Kidney glomerular epithelial cell (primary cell): ENCODE results near the gene MIEF2.
"Not testable (repeated sequence)": the region's sequence is repeated elsewhere in the genome, so short reads cannot be mapped to it uniquely, and the experiment has no call there.

Experiments
- DNase-seq: peaks from one replicate; lab custom pipeline; 2025; lab: John Stamatoyannopoulos, UW

The MIEF2 gene

GRCh38 chr17:18291718-18292540 is 31.5 kb downstream of the MIEF2 start:
- no peak for DNase-seq

DNA sequence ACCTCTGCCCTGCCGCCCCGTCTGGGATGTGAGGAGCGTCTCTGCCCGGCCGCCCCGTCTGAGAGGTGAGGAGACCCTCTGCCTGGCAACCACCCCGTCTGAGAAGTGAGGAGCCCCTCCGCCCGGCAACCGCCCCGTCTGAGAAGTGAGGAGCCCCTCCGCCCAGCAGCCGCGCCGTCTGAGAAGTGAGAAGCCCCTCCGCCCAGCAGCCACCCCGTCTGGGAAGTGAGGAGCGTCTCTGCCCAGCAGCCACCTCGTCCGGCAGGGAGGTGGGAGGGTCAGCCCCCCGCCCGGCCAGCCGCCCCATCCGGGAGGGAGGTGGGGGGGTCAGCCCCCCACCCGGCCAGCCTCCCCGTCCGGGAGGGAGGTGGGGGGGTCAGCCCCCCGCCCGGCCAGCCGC is 37.6 kb downstream of the MIEF2 start:
- DNase-seq, result not testable (repeated sequence)

DNA sequence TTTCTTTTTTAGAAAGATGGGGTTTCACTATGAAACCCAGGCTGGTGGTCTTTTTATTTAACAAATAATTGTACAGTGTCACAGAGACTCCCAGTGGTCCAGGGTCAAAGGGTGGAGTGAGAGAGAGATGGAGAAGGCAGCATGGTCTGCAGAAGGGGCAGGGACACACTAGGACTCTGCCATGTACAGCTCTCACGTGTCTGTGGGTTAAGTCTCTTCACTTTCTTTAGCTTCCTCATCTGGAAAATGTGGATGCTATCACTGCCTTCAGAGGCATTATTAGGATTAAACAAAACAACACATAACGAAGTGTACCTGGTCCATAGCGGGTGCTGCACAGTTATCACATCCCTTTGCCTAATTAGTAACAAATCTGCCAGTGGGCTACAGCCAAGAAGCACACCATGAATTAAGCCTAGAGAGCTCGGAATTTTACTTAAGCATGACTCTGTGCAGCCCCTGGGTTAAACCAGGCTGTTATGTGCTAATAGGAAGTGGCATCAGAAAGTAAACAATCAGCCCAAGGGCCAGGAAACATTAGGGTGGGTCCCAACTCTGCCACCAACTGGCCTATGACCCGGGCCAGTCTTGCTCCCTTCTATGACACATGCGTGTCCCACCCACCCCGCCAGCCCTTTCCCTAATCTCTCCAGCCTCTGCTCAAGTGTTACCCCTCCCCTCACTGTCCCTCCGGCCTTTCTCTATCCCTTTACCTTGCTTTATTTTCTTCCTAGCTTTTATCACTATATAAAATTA is 40.4 kb downstream of the MIEF2 start:
- no peak for DNase-seq

DNA sequence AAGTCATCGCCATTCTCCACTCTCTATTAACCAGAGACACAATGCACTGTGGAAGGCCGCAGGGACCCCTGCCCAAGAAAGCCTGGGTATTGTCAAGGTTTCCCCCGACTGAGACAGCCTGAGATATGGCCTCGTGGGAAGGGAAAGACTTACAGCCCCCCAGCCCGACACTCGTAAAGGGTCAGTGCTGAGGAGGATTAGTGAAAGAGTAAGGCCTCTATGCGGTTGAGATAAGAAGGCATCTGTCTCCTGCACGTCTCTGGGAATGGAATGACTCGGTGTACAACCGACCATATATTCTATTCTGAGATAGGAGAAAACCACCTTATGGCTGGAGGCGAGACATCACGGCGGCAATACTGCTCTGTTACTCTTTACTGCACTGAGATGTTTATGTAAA is 42.7 kb downstream of the MIEF2 start:
- DNase-seq, result not testable (repeated sequence)

- DNase-seq, result no peak
Observed at GRCh38 chr17:18309202-18309601, 48.7 kb downstream of the MIEF2 start.

- peak; percentile 9 for DNase-seq
Observed at GRCh38 chr17:18314059-18314730, 53.7 kb downstream of the MIEF2 start.

DNA sequence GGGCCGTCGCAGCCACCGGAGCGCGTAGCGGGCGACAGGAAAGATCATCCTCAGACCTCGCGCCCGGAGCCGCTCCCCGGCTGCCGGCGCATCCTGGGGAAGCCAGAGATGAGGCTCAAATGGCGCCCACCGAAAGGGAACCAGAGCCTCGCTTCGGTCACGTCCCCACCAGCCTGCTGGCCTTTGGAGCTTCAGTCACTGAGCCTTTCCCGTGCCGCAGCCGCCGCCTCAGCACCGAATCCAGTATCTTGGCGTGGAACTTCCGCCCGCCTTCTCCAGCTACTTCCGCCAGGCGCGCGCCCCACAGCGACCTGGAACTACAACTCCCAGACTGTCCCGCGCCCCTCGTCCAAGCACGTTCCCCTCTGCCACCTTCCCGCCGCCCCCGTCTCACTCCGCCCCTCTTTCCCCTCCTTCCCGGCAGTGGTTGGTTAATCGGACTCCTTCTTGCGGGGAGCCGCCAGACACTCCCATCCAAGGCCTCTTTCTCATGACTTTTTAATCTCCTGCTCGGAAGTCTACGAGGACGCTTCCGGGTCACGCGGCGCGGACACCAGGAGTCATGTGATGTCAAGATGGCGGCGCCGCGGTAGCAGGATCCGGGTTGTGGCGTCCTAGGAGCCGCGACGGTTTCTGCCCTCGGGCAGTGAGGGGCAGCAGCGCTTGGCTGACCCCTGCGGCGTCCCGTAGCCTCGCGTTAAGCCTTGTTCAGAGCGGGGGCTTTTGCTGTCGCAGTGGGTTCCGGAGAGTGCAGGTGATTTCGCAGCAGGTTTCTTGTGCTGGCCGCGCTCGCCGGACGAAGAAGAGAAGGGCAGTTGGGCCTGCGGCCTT is 54.5 kb downstream of the MIEF2 start, which contains the start of the genes SMCR8 and TOP3A:
SMCR8 (plus strand) TSS at position 563 of the 831 bp plus-strand sequence. CDS start 497 bp downstream, outside the sequence.
TOP3A (minus strand) TSS at position 264 of the 831 bp plus-strand sequence; CDS start at position 48, 216 bp downstream.
- peak; percentile 94 for DNase-seq

DNA sequence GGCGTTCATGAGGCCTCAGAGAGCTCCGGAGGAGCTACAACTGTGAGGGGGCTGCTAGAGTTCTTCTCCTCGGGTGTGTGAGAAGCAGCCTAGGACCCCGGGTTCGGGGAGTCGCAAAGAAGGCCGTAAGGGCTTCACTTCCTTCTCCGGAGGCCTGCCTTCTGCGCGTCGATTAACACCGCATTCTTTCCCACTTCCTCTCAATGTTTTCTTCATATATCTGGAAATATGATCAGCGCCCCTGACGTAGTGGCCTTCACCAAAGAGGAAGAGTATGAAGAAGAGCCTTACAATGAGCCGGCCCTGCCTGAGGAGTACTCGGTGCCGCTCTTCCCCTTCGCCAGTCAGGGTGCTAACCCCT is 55.1 kb downstream of the MIEF2 start:
- no peak for DNase-seq

DNA sequence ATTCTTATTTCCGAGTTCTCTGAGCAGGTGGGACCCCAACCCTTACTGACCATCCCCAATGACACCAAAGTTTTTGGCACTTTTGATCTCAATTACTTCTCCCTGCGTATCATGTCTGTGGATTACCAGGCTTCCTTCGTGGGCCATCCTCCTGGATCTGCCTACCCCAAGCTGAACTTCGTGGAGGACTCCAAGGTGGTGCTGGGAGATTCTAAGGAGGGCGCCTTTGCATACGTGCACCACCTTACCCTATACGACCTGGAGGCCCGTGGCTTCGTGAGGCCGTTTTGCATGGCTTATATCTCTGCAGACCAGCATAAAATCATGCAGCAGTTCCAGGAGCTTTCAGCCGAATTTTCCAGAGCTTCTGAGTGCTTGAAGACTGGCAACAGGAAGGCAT is 55.5 kb downstream of the MIEF2 start:
- DNase-seq, result no peak
